K562 treated with DMSO at 1 percent for 4 hours (cell line): ENCODE data around the gene TXLNG. TPM values are rescaled to one million over a fixed set of nuclear protein-coding genes. Genes with fewer than 3 reads are reported as not detected.

Experiments
- total RNA-seq: library from RNA; unstranded; fragments of 300-600 nt; gene quantifications from 2 replicates; pipeline ENCODE4 v1.2.3, GENCODE V29; 2022; ENCODE audit not compliant: insufficient read depth

Gene TXLNG
- 12.0 and 14.4 TPM in 2 replicates for total RNA-seq

DNA sequence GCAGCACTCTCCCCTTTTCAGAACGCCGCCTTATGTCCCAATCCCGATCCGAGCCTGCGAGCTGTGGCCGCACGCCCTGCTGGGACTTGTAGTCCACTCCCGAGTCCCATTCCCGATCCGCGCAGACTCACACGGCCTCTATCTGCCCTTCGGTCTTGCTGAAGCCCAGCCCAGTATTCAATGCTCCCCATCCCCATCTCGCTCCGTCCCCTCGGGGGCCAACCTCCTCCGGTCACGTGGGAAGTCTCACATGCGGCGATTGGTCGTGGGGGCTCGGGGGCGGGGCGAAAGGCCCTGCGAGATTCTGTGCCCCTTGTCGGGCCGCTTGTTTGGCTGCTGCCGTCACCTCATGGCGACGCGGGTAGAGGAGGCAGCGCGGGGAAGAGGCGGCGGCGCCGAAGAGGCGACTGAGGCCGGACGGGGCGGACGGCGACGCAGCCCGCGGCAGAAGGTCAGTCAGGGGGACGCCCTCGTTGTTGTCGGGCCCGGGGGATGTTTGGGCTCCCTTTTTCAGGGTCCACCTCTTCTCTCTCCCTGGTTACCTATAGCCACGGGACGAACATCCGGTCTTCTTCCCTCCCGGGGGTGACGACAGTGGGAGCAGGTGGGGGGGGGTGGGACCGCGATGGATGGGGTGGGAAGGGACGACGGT is at the start of gene TXLNG:
TXLNG (plus strand) TSS at position 328 of the 652 bp plus-strand sequence; CDS start at position 350, 22 bp downstream.

DNA sequence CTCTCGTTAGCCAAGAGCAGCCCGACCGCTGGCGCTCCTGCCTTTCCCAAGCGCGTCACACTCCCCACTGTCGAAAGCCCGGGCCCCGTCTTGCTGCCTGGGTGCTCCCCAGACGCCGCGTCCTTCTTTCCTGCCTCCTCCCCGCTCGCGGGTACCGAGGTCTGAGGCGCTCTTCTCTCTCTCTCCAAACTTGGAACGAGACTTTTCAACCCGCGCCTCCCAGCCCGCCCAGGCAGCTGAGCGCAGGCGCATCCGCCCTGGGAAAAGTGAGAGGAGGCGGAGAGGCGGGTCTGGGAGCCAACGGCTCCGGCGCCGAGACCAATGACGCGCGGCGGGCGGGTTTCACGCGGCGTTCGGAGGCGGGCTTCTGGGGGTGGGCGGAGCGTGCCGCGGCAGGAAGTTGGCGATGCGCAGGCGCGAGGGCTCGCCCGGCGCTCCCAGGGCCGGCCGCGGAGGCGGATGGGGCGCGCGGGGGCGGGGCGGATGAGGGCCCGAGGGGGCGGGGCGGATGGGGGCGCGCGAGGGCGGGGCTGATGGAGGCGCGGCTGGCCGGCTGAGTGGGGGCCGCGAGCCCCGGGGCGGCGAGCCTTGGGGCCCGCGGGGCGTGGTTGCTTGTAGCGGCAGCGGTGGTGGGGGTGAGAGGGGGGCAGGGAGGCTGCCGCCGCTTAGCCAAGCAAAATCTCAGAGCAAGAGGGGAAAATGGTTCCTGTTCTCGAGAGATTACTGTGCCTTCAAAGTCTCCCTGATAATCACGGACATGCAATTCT is 84.0 kb downstream of the TXLNG start, which contains the start of gene RBBP7:
RBBP7 (minus strand) TSS at position 268 of the 767 bp plus-strand sequence. CDS start 309 bp downstream, outside the sequence.

Other genes starting within 250 kb of the TXLNG start
- gene S100G, start 136.3 kb upstream of the TXLNG start, total RNA-seq: not detected in 2 replicates
- gene CTPS2, start 73.8 kb upstream of the TXLNG start, total RNA-seq: 7.3 and 10.4 TPM in 2 replicates
- 15.5 and 16.7 TPM in 2 replicates for gene SYAP1, start 66.9 kb upstream of the TXLNG start, total RNA-seq
- gene RBBP7, start 83.9 kb downstream of the TXLNG start, total RNA-seq: 86.4 and 101 TPM in 2 replicates
- not detected in 2 replicates for gene REPS2, start 160.2 kb downstream of the TXLNG start, total RNA-seq